Transverse colon (tissue), 4 donors: ENCODE results near the gene FAM204A.

Experiments used
- POLR2AphosphoS5 ChIP-seq, 3 donors: sonication (generic); formaldehyde crosslinking; IDR thresholded peaks; one replicate each; pipeline ENCODE4 v1.6.1; 2016; ENCODE audit warnings: antibody characterized with exemption in 3 of 3
- TF ChIP-seq, protein P1 (sequence below), 5 experiments: fragments of 200-600 bp in 3 of 5; fragments of 450-650 bp in 2 of 5; sonication (generic) in 3 of 5; IDR thresholded peaks; 1 replicate in 2 of 5; 2 replicates in 3 of 5; pipeline ENCODE4 v1.5.1; 2016 to 2017; ENCODE audit warnings: antibody characterized with exemption in 5 of 5, inconsistent platforms in 3 of 5, mild to moderate bottlenecking in 2 of 5, moderate library complexity in 1 of 5

DNA sequence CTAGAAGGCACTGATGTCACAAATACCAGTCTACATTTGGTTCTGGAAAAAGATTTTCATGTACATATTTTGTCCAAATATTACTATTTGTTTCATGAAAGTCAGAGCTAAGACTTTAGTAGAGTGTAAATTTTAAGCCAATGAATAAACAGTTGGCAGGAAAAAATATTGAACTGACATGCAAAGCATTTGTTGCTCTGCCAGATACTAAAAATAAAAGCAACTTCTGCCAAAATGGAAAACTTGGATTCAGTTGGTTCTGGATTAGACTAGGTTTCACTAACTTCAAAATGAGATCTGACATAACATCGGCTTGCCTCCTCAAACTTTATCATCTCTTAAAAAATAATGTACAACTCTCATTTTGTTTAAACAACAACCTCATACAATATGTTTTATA is 34.9 kb downstream of the FAM204A start:
- TF ChIP-seq, protein P1, sequence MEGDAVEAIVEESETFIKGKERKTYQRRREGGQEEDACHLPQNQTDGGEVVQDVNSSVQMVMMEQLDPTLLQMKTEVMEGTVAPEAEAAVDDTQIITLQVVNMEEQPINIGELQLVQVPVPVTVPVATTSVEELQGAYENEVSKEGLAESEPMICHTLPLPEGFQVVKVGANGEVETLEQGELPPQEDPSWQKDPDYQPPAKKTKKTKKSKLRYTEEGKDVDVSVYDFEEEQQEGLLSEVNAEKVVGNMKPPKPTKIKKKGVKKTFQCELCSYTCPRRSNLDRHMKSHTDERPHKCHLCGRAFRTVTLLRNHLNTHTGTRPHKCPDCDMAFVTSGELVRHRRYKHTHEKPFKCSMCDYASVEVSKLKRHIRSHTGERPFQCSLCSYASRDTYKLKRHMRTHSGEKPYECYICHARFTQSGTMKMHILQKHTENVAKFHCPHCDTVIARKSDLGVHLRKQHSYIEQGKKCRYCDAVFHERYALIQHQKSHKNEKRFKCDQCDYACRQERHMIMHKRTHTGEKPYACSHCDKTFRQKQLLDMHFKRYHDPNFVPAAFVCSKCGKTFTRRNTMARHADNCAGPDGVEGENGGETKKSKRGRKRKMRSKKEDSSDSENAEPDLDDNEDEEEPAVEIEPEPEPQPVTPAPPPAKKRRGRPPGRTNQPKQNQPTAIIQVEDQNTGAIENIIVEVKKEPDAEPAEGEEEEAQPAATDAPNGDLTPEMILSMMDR (IDR thresholded peaks at IDR 0.05): no peak
- TF ChIP-seq POLR2AphosphoS5 (IDR thresholded peaks at IDR 0.05): no peak
